Endothelial cell of umbilical vein (primary cell): ENCODE results near the gene HIVEP3. TPM values are rescaled to one million over a fixed set of nuclear protein-coding genes. Genes with fewer than 3 reads are reported as not detected.

ENCODE experiments used
- BruUV-seq: library from RNA; stranded (reverse); fragments of 400-500 nt; replicated peaks from 2 replicates; lab custom pipeline; 2021; lab: Mats Ljungman, UMichigan
- CTCF ChIA-PET: fragments of 300-600, 350-600 bp; sonication (Branson Sonifier 250); formaldehyde crosslinking; loops from one replicate; lab custom pipeline; 2021; ENCODE audit warnings: antibody characterized with exemption, inconsistent platforms; lab: Charles Lee
- POLR2A ChIA-PET: fragments of 300-600, 350-600 bp; sonication (Branson Sonifier 250); formaldehyde crosslinking; loops from one replicate; lab custom pipeline; 2021; ENCODE audit warnings: antibody characterized with exemption, inconsistent platforms; lab: Charles Lee
- DNase-seq: peaks from one replicate; pipeline ENCODE4 v3.0.0-alpha.2; 2011; ENCODE audit warnings: low read depth, low spot score
- FAIRE-seq: peaks from 2 replicates; lab custom pipeline; 2011; peaks lifted over from hg19 to GRCh38; lab: Jason Lieb, UNC
- H2AFZ ChIP-seq: 2 replicates; pipeline ENCODE4 v1.6.0; 2012; ENCODE audit warnings: low read depth, low read length, control low read depth, inconsistent platforms
- H3K27ac ChIP-seq: 2 replicates; pipeline ENCODE4 v1.5.1; 2011; ENCODE audit warnings: low read depth, mild to moderate bottlenecking, control low read depth, low read length, moderate library complexity; ENCODE audit not compliant: insufficient read depth
- H3K27me3 ChIP-seq, 2 experiments: 2 replicates each; pipeline versions ENCODE4 v1.6.0 to v1.6.1; 2011; ENCODE audit warnings: low read length in 2 of 2, mixed read lengths in 1 of 2; ENCODE audit not compliant: control insufficient read depth in 2 of 2, insufficient read depth in 2 of 2
- H3K36me3 ChIP-seq, 2 experiments: 2 replicates in 1 of 2; 3 replicates in 1 of 2; pipeline ENCODE4 v1.5.1; 2011; ENCODE audit warnings: low read length in 2 of 2, mild to moderate bottlenecking in 1 of 2, moderate library complexity in 1 of 2; ENCODE audit not compliant: control insufficient read depth in 2 of 2, insufficient read depth in 2 of 2; ENCODE audit errors: extremely low read depth in 1 of 2
- H3K4me1 ChIP-seq: 3 replicates; pipeline ENCODE4 v1.5.1; 2011; ENCODE audit warnings: mild to moderate bottlenecking, low read length; ENCODE audit not compliant: control insufficient read depth, insufficient read depth; ENCODE audit errors: extremely low read depth
- H3K4me2 ChIP-seq: 2 replicates; pipeline ENCODE4 v1.6.1; 2011; ENCODE audit warnings: low read length, control low read depth, mixed read lengths; ENCODE audit not compliant: insufficient read depth
- H3K4me3 ChIP-seq, 3 experiments: fragments of 200-600 bp in 1 of 3; sonication (generic), shearing (Covaris generic) in 1 of 3; replicated peaks in 1 of 3; 2 replicates each; pipeline ENCODE4 v1.5.1; 2011 to 2016; ENCODE audit warnings: control low read depth in 3 of 3, low read length in 3 of 3, mild to moderate bottlenecking in 2 of 3, inconsistent platforms in 1 of 3, low read depth in 1 of 3, moderate library complexity in 1 of 3; ENCODE audit not compliant: insufficient read depth in 1 of 3
- H3K79me2 ChIP-seq: 2 replicates; pipeline ENCODE4 v1.6.0; 2012; ENCODE audit warnings: low read length, inconsistent platforms; ENCODE audit not compliant: control insufficient read depth, insufficient read depth
- H3K9ac ChIP-seq: replicated peaks from 2 replicates; pipeline ENCODE3; 2011; ENCODE audit warnings: low read length, control low read depth; ENCODE audit not compliant: insufficient read depth; ENCODE audit errors: extremely low read depth
- H3K9me1 ChIP-seq: replicated peaks from 3 replicates; pipeline ENCODE4 v1.6.0; 2011; ENCODE audit warnings: mild to moderate bottlenecking, low read length; ENCODE audit not compliant: control insufficient read depth, insufficient read depth; ENCODE audit errors: extremely low read depth
- H3K9me3 ChIP-seq: replicated peaks from 2 replicates; pipeline ENCODE4 v1.5.1; 2012; ENCODE audit warnings: low read length, inconsistent platforms; ENCODE audit not compliant: control insufficient read depth, insufficient read depth
- H4K20me1 ChIP-seq: replicated peaks from 2 replicates; pipeline ENCODE3; 2011; ENCODE audit warnings: mild to moderate bottlenecking, low read length; ENCODE audit not compliant: control insufficient read depth, insufficient read depth; ENCODE audit errors: extremely low read depth
- CTCF ChIP-seq, 2 donors: IDR thresholded peaks; 1 replicate in 1 of 2; 2 replicates in 1 of 2; pipeline ENCODE4 v1.5.1; 2011; ENCODE audit warnings: low read length in 2 of 2, mild to moderate bottlenecking in 2 of 2, moderate library complexity in 2 of 2, control low read depth in 1 of 2, inconsistent platforms in 1 of 2, low read depth in 1 of 2; ENCODE audit not compliant: insufficient read depth in 1 of 2; ENCODE audit errors: extremely low read depth in 1 of 2
- FOS ChIP-seq: IDR thresholded peaks from 2 replicates; pipeline ENCODE4 v1.6.1; 2011; ENCODE audit warnings: mild to moderate bottlenecking, low read length, moderate library complexity, borderline replicate concordance; ENCODE audit not compliant: insufficient read depth
- GATA2 ChIP-seq: IDR thresholded peaks from 2 replicates; pipeline ENCODE4 v1.7.0; 2011; ENCODE audit warnings: low read depth, mild to moderate bottlenecking, moderate library complexity, mixed read lengths, low read length; ENCODE audit not compliant: insufficient read length, insufficient read depth
- JUN ChIP-seq: IDR thresholded peaks from 2 replicates; pipeline ENCODE4 v1.6.1; 2011; ENCODE audit warnings: borderline replicate concordance, low read depth; ENCODE audit not compliant: insufficient read length, insufficient read depth
- MYC ChIP-seq: IDR thresholded peaks from one replicate; pipeline ENCODE4 v1.6.1; 2011; ENCODE audit warnings: mild to moderate bottlenecking, low read depth, low read length
- dilution Hi-C: fragments of 300-500 bp; cut with MboI; formaldehyde crosslinking; loops from one replicate; pipeline ENCODE4 v1.15.0; 2019; ENCODE audit warnings: low sequenced_read_pairs; ENCODE audit not compliant: extremely low pct_ligation_motif_present
- intact Hi-C: fragments of 100-400 bp; cut with micrococcal nuclease; formaldehyde crosslinking; loops from one replicate; pipeline ENCODE4 v1.10.0; 2022
- polyA plus RNA-seq, 4 experiments: library from polyadenylated mRNA; depleted of rRNA in 3 of 4; stranded (reverse) in 3 of 4; unstranded in 1 of 4; fragments of >200 nt; gene quantifications; 2 replicates each; pipeline versions ENCODE4 v1.2.1 to v1.2.3, GENCODE V29; 2011 to 2012; ENCODE audit warnings: missing spikeins in 1 of 4
- total RNA-seq: library from RNA; stranded (reverse); gene quantifications from 2 replicates; pipeline ENCODE4 v1.2.3, GENCODE V29; 2021

HIVEP3 gene
- total and polyA plus RNA-seq, 2 donors (not counting 3 experiments of a cell fraction or from before 2014, with no cell fraction given): 3.4 to 4.0 TPM

GRCh38 chr1:41626616-41627375 is 291.9 kb downstream of the HIVEP3 start:
- Histone ChIP-seq H3K27ac (no peak overlapping the region), H3K27me3 (no peaks in the 10 kb centered on the region), H3K4me1 (no peaks in the 10 kb centered on the region), H3K79me2 (no peaks in the 10 kb centered on the region), H3K9me1 (no peaks in the 10 kb centered on the region), H3K36me3 (no peaks in the 10 kb centered on the region), H3K9me3 (no peaks in the 10 kb centered on the region), H3K9ac (no peak overlapping the region), H2AFZ (no peak overlapping the region), H4K20me1 (no peaks in the 10 kb centered on the region), H3K4me3 (no peak overlapping the region), H3K4me2 (no peak overlapping the region)
- ChIA-PET CTCF (no interaction called here), POLR2A (no interaction called here)
- FAIRE-seq (no peak), DNase-seq (no peak)
- no peak for TF ChIP-seq FOS
- no peak for TF ChIP-seq GATA2
- no peak for TF ChIP-seq MYC
- TF ChIP-seq JUN: no peak
- TF ChIP-seq CTCF (IDR thresholded peaks at IDR 0.05; ENCODE audit: extremely low read depth in 1 of 2, insufficient read depth in 1 of 2, low read depth in 1 of 2, low read length in 2 of 2): no peak
- intact Hi-C loops (no loop called here), dilution Hi-C loops (no loop called here)
- no TSS peak for BruUV-seq
